ENCODE results near the gene TPGS1. TPM values are rescaled to one million over a fixed set of nuclear protein-coding genes. Genes with fewer than 3 reads are reported as not detected.

TPGS1 gene
- total and polyA plus RNA-seq, 5 donors from 2014 or later = 18.2 to 44.4 (median 34.5) TPM

- Mint-ChIP-seq H3K27ac (peak overlapping the region; percentile 98 to 100 (median 98)), H3K4me3 (peak overlapping the region; percentile 85 to 95 (median 91)), H3K27me3 (peaks cover 3% of the 10 kb centered on the region), H3K36me3 (no peaks in the 10 kb centered on the region), H3K4me1 (peaks cover 11 to 60% (median 25%) of the 10 kb centered on the region in 4 donors), H3K9me3 (no peaks in the 10 kb centered on the region)
- Histone ChIP-seq H3K4me3 (ENCODE audit: low read depth, low read length) (peak overlapping the region; percentile 70), H3K9me3 (ENCODE audit: control insufficient read depth in 2 of 2, low read length in 2 of 2) (no peaks in the 10 kb centered on the region), H3K4me1 (ENCODE audit: control insufficient read depth, insufficient read depth, low read length, poor library complexity, severe bottlenecking) (peaks cover 53% of the 10 kb centered on the region), H3K36me3 (ENCODE audit: control insufficient read depth, insufficient read depth, low read length) (no peaks in the 10 kb centered on the region), H3K27ac (ENCODE audit: insufficient read depth, low read length, poor library complexity, severe bottlenecking) (peak overlapping the region; percentile 99), H3K27me3 (ENCODE audit: control insufficient read depth, insufficient read depth, low read length) (no peaks in the 10 kb centered on the region)
- ATAC-seq (ENCODE audit: low read depth in 2 of 2) (peak; percentile 55 to 60), DNase-seq (peak; percentile 89 to 94 (median 94))
Observed at GRCh38 chr19:511101-511851, 4.0 kb downstream of the TPGS1 start.

DNA sequence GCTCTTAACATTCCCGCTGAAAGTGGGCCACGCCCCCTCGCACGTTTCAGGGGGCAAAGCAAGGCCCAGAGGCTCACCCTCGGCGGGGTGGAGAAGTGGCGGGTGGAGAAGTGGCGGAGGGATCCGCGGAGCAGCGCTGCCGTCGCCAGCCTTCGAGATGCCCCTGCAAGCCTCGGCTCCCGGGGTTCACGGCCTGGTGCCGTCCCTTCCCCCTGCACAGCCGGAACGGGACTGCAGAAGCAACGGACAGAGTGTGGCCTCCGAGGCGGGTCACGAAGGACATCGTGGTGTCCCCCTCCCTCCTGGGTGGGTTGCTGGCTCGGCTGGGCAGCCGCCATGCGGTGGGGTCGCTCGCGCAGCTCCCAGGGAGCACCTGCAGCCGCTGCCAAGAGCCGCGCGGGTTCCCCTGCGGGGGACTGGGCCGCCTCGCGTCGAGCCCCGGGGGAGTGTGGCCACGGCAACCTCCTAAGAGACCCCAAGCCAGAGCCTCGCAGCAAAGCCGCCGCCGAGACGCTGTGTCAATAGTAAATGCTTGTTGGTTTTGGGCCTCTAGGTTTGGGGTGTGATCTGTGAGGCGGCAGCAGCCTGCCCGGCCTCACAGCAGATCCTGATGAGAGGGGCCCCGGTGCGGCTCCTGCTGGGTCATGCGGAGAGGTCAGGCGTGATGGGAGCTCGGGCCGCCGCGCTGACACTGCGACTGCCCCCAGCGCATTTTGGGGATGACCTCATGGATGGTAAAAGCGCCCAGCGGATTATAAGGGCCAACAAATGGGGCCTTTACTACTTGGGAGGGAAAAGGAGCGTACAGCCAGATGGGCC is 5.5 kb downstream of the TPGS1 start:
- peak overlapping the region; percentile 99 for H3K27ac ChIP-seq (ENCODE audit: insufficient read depth, low read length, poor library complexity, severe bottlenecking)
- H3K36me3 Mint-ChIP-seq = no peaks in the 10 kb centered on the region
- no peaks in the 10 kb centered on the region for H3K27me3 ChIP-seq (ENCODE audit: control insufficient read depth, insufficient read depth, low read length)
- no peak for DNase-seq
- peaks cover 6 to 57% (median 20%) of the 10 kb centered on the region in 4 donors for H3K4me1 Mint-ChIP-seq
- no peak overlapping the region for H3K4me3 Mint-ChIP-seq
- no peak overlapping the region for H3K4me3 ChIP-seq (ENCODE audit: low read depth, low read length)
- H3K4me1 ChIP-seq (ENCODE audit: control insufficient read depth, insufficient read depth, low read length, poor library complexity, severe bottlenecking) = peaks cover 46% of the 10 kb centered on the region
- H3K27me3 Mint-ChIP-seq = no peaks in the 10 kb centered on the region
- H3K27ac Mint-ChIP-seq = peak overlapping the region in 2 of 3 donors; percentile 98 to 100
- H3K9me3 Mint-ChIP-seq = no peaks in the 10 kb centered on the region
- H3K9me3 ChIP-seq (ENCODE audit: control insufficient read depth in 2 of 2, low read length in 2 of 2) = no peaks in the 10 kb centered on the region
- H3K36me3 ChIP-seq (ENCODE audit: control insufficient read depth, insufficient read depth, low read length) = no peaks in the 10 kb centered on the region
- no peak for ATAC-seq (ENCODE audit: low read depth in 2 of 2)

DNA sequence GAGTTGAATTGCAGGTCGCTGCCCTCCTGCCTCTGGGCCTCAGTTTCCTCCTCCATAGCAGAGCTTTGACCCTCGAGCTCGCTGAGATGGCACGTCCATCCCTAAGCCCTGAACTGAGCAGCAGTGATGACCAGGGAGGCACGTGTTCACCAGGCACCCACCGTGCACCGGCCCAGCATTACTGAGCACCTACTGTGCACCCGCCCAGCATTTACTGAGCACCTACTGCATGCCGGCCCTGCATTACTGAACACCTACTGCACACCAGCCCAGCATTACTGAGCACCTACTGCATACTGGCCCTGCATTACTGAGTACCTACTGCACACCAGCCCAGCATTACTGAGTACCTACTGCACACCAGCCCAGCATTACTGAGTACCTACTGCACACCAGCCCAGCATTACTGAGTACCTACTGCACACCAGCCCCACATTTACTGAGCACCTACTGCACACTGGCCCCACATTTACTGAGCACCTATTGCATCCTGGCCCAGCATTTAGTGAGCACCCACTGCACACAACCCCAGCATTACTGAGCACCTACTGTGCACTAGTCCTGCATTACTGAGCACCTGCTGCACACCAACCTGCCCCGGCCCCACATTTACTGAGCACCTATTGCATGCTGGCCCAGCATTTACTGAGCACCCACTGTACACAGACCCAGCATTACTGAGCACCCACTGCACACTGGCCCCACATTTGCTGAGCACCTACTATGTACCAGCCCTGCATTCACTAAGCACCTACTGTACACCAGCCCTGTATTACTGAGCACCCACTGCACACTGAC is 6.3 kb downstream of the TPGS1 start:
- no peaks in the 10 kb centered on the region for H3K9me3 Mint-ChIP-seq
- DNase-seq = no peak
- H3K27me3 ChIP-seq (ENCODE audit: control insufficient read depth, insufficient read depth, low read length) = no peaks in the 10 kb centered on the region
- no peaks in the 10 kb centered on the region for H3K27me3 Mint-ChIP-seq
- peak overlapping the region; percentile 58 to 89 (median 78) for H3K27ac Mint-ChIP-seq
- no peak overlapping the region for H3K4me3 ChIP-seq (ENCODE audit: low read depth, low read length)
- ATAC-seq (ENCODE audit: low read depth in 2 of 2) = no peak
- H3K36me3 ChIP-seq (ENCODE audit: control insufficient read depth, insufficient read depth, low read length) = no peaks in the 10 kb centered on the region
- H3K4me1 ChIP-seq (ENCODE audit: control insufficient read depth, insufficient read depth, low read length, poor library complexity, severe bottlenecking) = peaks cover 41% of the 10 kb centered on the region
- no peaks in the 10 kb centered on the region for H3K36me3 Mint-ChIP-seq
- H3K9me3 ChIP-seq (ENCODE audit: control insufficient read depth in 2 of 2, low read length in 2 of 2) = no peaks in the 10 kb centered on the region
- peak overlapping the region; percentile 99 for H3K27ac ChIP-seq (ENCODE audit: insufficient read depth, low read length, poor library complexity, severe bottlenecking)
- peaks cover 6 to 50% (median 15%) of the 10 kb centered on the region in 4 donors for H3K4me1 Mint-ChIP-seq
- peak overlapping the region in 1 of 4 donors; percentile 7 for H3K4me3 Mint-ChIP-seq

DNA sequence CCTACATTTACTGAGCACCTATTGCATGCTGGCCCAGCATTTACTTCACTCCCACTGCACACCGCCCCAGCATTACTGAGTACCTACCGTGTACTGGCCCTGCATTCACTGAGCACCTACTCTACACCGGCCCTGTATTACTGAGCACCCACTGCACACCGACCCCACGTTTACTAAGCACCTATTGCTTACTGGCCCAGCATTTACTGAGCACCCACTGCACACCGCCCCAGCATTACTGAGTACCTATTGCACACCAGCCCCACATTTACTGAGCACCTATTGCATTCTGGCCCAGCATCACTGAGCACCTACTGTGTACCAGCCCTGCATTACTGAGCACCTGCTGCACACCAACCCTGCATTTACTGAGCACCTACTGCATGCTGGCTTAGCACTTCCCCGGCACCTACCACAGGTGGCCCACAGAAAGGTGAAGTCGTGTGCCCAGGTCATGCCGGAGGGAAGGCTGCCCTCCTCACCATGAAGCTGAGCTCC is 6.9 kb downstream of the TPGS1 start:
- H3K4me3 Mint-ChIP-seq = peak overlapping the region in 1 of 4 donors; percentile 7
- no peak for ATAC-seq (ENCODE audit: low read depth in 2 of 2)
- no peaks in the 10 kb centered on the region for H3K27me3 Mint-ChIP-seq
- Histone ChIP-seq H3K27me3 (ENCODE audit: control insufficient read depth, insufficient read depth, low read length) (no peaks in the 10 kb centered on the region), H3K9me3 (ENCODE audit: control insufficient read depth in 2 of 2, low read length in 2 of 2) (no peaks in the 10 kb centered on the region), H3K36me3 (ENCODE audit: control insufficient read depth, insufficient read depth, low read length) (no peaks in the 10 kb centered on the region), H3K27ac (ENCODE audit: insufficient read depth, low read length, poor library complexity, severe bottlenecking) (peak overlapping the region; percentile 5), H3K4me1 (ENCODE audit: control insufficient read depth, insufficient read depth, low read length, poor library complexity, severe bottlenecking) (peaks cover 40% of the 10 kb centered on the region), H3K4me3 (ENCODE audit: low read depth, low read length) (no peak overlapping the region)
- peaks cover 6 to 45% (median 15%) of the 10 kb centered on the region in 4 donors for H3K4me1 Mint-ChIP-seq
- DNase-seq = no peak
- peak overlapping the region; percentile 58 to 89 (median 78) for H3K27ac Mint-ChIP-seq
- H3K9me3 Mint-ChIP-seq = no peaks in the 10 kb centered on the region
- no peaks in the 10 kb centered on the region for H3K36me3 Mint-ChIP-seq

DNA sequence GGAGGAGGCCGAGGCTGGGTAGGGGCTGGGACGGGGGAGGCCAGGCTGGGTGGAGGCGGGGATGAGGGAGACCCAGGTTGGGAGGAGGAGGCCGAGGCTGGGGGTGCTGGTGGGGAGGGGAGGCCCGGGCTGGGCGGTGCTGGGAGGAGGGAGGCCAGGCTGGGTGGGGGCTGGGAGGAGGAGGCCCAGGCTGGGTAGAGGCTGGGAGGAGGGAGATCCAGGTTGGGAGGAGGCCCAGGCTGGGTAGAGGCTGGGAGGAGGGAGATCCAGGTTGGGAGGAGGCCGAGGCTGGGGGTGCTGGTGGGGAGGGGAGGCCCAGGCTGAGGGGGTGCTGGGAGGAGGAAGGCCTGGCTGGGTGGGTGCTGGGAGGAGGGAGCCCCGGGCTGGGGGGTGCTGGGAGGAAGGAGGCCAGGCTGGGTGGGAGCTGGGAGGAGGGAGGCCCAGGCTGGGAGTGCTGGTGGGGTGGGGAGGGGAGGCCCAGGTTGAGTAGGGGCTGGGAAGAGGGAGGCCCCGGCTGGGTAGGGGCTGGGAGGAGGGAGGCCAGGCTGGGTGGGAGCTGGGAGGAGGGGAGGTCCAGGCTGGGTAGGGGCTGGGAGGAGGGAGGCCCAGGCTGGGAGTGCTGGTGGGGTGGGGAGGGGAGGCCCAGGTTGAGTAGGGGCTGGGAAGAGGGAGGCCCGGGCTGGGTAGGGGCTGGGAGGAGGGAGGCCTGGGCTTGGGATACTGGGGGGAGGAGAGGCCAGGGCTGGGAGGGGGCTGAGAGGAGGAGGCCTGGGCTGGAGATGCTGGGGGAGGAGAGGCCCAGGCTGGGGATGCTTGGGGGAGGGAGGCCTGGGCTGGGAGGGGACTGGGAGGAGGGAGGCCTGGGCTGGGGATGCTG is 10.7 kb downstream of the TPGS1 start:
- DNase-seq = no peak
- Mint-ChIP-seq H3K36me3 (no peaks in the 10 kb centered on the region), H3K27me3 (no peaks in the 10 kb centered on the region), H3K9me3 (no peaks in the 10 kb centered on the region), H3K4me3 (no peak overlapping the region), H3K27ac (no peak overlapping the region), H3K4me1 (peaks cover 0 to 21% (median 2%) of the 10 kb centered on the region in 4 donors)
- H3K27me3 ChIP-seq (ENCODE audit: control insufficient read depth, insufficient read depth, low read length) = no peaks in the 10 kb centered on the region
- no peak for ATAC-seq (ENCODE audit: low read depth in 2 of 2)
- peaks cover 12% of the 10 kb centered on the region for H3K4me1 ChIP-seq (ENCODE audit: control insufficient read depth, insufficient read depth, low read length, poor library complexity, severe bottlenecking)
- no peaks in the 10 kb centered on the region for H3K9me3 ChIP-seq (ENCODE audit: control insufficient read depth in 2 of 2, low read length in 2 of 2)
- H3K27ac ChIP-seq (ENCODE audit: insufficient read depth, low read length, poor library complexity, severe bottlenecking) = no peak overlapping the region
- no peak overlapping the region for H3K4me3 ChIP-seq (ENCODE audit: low read depth, low read length)
- H3K36me3 ChIP-seq (ENCODE audit: control insufficient read depth, insufficient read depth, low read length) = no peaks in the 10 kb centered on the region

GRCh38 chr19:518598-519231 is 11.4 kb downstream of the TPGS1 start:
- no peak overlapping the region for H3K4me3 ChIP-seq (ENCODE audit: low read depth, low read length)
- ATAC-seq (ENCODE audit: low read depth in 2 of 2) = peak; percentile 77 to 94
- no peak overlapping the region for H3K27ac Mint-ChIP-seq
- no peaks in the 10 kb centered on the region for H3K27me3 Mint-ChIP-seq
- peak; percentile 37 to 68 (median 63) for DNase-seq
- H3K4me1 ChIP-seq (ENCODE audit: control insufficient read depth, insufficient read depth, low read length, poor library complexity, severe bottlenecking) = peaks cover 12% of the 10 kb centered on the region
- H3K9me3 Mint-ChIP-seq = no peaks in the 10 kb centered on the region
- H3K27me3 ChIP-seq (ENCODE audit: control insufficient read depth, insufficient read depth, low read length) = no peaks in the 10 kb centered on the region
- no peaks in the 10 kb centered on the region for H3K36me3 Mint-ChIP-seq
- no peak overlapping the region for H3K4me3 Mint-ChIP-seq
- H3K4me1 Mint-ChIP-seq = peaks cover 0 to 19% (median 2%) of the 10 kb centered on the region in 4 donors
- no peak overlapping the region for H3K27ac ChIP-seq (ENCODE audit: insufficient read depth, low read length, poor library complexity, severe bottlenecking)
- no peaks in the 10 kb centered on the region for H3K36me3 ChIP-seq (ENCODE audit: control insufficient read depth, insufficient read depth, low read length)
- no peaks in the 10 kb centered on the region for H3K9me3 ChIP-seq (ENCODE audit: control insufficient read depth in 2 of 2, low read length in 2 of 2)

All from CD4-positive, CD25-positive, alpha-beta regulatory T cell (primary cell).